Limb (tissue), 2 donors: Measurements from ENCODE around the gene LSM10.

Source experiments
- DNase-seq, 2 donors: peaks; one replicate each; pipeline ENCODE4 v3.0.0-alpha.2; 2016; ENCODE audit errors: extremely low spot score in 2 of 2

The LSM10 gene

GRCh38 chr1:36383240-36383639 lies 14.5 kb downstream of the LSM10 start:
- no peak for DNase-seq

- no peak for DNase-seq
These were observed 15.0 kb downstream of the LSM10 start for GRCh38 chr1:36382669-36383068.

DNA sequence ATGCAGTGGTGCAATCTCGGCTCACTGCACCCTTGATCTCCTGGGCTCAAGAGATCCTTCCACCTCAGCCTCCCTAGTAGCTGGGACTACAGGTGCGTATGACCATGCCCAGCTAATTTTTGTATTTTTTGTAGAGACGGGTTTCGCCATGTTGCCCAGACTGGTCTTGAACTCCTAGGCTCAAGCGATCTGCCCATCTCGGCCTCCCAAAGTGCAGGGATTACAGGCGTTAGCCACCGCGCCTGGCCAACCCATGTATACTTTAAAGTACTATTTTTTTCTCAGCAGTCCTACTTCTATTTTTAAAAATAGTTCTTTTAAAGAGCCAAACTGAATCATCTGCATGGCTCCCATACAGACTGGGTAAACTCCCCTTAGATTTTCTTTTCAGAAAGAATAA lies 15.5 kb downstream of the LSM10 start:
- no peak for DNase-seq

- DNase-seq, result no peak
These were observed 16.3 kb downstream of the LSM10 start for GRCh38 chr1:36381405-36381804.

DNA sequence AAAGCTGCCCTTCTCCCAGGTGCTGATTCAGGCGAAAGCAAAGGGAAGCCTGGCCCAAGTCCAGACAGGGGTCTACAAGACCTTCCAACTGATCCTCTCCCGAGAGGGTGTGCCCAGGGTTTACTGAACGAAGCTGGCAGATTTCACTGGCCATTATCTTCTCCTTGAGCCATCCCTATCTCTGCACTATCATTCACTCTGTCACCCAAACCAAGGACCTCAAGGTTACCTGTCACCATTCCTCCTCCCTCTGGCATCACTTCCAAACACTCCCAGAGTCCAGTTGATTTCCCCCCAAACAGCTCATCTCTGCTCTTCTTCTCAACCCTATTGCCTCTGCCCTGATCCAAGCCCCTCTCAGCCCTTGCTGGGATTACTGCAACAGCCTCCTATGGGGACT lies 16.9 kb downstream of the LSM10 start:
- DNase-seq, result no peak

DNA sequence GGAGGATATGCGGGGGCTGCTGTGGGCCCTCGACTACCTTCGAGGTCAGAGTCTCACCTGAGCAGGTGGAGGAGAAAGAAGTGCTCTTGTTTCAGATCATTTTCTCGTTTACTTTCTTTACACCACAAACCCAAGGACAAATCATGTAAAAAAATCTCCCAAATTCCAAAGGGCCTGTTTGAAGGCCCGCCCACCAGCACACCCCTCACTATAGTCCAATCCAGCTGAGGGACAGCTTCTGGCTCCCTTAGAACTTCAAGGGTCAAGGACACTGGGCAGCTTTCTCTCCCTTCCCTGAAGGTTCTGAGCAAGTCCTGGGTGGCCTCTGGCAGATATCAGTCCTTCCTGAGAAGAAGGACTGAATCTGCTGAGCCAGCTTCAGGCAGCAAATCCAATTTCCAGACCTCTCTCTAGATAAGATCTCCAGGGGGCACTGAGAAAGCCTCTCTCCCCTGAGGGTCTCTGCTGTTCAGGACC lies 17.5 kb downstream of the LSM10 start:
- DNase-seq, result no peak

DNA sequence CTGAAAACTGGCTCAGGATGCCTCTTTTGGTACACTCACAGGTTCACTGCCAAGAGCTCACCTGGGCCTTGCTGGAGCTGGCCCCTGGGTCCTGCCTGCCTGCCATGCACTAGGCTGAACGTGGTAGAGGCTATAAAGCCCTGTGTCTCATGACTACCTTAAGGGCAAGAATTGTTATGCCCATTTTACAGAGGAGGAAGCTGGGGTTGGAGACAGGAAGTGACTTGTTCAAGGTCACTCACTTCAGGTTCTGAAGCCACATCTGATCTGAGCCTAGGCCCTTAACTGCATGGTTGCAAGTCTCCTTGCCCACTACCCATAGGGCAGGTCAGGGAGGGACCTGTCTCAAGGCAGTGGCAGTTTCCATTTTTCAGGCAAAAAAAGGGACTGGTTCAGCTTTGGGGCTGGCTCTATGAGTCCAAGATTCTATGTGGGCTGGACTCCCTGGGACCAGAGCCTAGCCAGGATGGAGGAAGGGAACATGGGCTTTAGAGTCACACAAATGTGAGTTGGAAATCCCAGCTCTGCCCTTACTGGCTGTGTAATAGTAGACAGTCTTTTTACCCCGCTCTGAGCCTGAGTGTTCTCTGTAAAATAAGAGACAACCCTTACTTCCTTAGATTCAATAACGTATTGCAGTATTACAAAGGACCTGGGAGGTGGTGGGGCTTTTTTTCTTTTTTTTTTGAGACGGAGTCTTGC lies 19.8 kb downstream of the LSM10 start:
- DNase-seq, result no peak

- no peak for DNase-seq
These were observed 25.1 kb downstream of the LSM10 start for GRCh38 chr1:36372617-36373016.

DNA sequence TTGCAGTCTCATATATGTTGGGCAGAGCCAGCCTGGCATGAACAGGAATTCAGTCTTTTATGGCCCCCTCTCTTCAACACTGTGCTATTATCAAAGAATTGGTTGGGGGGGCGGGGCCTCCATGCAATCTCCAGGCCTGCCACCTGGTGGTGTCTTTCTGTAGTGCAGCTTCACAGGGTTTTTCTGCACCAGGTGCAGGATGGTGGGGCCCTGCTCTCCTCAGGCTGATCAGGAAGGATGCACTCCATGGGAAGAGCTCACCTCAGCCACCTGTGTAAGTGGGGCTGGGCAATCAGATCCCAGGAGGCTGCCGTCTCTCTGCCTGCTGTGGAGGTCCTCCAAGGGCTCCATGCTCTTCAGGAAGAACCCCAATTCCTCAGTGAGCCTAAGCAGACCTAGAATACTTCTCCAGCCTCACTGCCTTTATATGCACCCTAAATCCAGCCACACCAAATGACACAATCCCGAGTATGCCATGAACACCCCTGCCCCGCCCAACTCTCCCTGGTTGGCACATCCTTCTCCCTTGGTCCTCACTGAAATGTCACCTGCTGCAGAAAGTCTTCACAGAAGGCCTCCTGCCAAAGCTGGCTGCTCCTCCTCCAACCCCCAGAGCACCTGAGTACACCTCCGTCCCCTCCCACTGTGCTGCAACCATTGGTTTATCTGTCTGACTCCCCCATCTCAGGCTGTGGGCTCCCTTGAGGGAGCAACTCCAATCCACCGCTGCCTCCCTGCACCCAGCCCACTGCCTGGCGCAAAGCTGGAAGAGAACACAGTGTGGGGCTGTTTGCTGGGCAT lies 28.4 kb downstream of the LSM10 start:
- peak; percentile 70 to 89 for DNase-seq

- DNase-seq, result no peak
These were observed 29.9 kb downstream of the LSM10 start for GRCh38 chr1:36367798-36368197.

DNA sequence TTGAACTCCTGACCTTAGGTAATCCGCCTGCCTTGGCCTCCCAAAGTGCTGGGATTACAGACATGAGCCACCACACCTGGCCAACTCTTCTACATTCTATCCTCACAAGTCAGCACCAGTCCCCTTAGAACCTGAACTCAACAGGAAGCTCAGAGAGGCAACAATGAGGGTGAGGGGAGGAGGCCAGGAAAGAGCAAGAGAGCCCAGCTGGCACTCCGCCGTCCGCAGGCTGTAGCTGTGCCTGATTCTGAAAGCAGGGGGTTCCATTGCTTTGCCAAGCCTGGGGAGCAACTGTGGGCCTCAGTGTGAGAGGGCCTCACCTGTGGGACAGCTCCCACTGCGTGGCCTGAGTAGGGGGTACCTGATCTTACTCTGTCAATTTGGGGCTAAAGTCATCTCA lies 30.6 kb downstream of the LSM10 start:
- DNase-seq, result no peak

GRCh38 chr1:36366091-36366661 lies 31.5 kb downstream of the LSM10 start:
- DNase-seq, result peak; percentile 79 to 84

GRCh38 chr1:36365381-36365780 lies 32.3 kb downstream of the LSM10 start:
- DNase-seq, result no peak

DNA sequence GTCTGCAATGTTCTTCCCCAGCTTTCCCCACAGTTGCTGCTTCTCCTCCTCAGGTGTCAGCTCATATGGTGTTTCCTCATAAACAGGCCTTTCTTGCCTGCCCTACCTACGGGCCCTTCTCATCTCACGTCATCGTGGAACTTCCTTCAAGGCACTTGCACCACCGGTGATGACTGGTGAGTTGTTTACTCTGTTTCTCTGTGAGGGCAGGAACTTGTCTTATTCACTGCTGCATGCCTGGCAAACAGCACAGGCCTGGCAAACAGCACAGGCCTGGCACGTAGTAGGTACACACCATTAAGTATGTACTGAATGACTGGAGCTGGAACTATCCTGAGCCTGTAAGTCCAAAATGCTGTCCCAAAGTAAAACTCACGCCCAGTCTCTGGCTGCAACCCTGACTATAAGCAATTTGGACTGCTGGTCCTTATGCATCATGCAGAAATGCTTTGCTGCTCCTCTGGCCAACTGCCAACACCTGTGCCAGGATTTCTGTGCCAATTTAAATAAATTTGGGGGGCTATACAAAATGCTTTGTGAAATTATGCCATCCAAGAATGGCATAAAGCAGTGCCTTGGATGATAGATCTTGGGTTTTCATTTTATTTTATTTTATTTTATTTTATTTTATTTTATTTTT lies 37.7 kb downstream of the LSM10 start:
- no peak for DNase-seq

- no peak for DNase-seq
These were observed 38.3 kb downstream of the LSM10 start for GRCh38 chr1:36359383-36359782.

DNA sequence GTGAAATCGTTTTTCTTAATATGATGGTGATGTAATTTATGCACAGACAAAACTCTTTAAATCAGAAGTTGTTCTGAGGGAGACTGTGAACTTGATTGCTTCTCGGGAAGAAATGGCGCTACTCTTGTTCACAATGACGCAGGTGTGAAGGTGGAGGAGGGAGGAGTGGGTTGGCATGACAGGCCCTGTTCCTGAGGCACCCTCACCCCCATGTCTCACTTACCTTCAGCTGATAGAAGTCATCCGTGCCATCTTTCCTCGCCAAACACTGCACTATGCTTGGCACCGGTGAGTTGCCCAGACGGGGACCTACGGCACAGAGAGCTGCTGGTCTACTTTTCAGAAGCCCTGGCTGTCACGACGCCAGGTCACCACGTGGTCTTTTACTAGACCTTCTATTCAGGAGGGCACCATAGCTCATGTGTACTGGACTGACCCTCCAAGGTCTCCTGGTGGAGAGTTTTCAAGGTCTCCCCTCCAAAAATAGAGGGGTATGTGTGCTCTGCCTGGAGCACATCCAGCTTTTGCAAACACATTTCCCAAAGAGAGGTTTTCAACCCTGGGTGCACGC lies 39.1 kb downstream of the LSM10 start:
- DNase-seq, result no peak

DNA sequence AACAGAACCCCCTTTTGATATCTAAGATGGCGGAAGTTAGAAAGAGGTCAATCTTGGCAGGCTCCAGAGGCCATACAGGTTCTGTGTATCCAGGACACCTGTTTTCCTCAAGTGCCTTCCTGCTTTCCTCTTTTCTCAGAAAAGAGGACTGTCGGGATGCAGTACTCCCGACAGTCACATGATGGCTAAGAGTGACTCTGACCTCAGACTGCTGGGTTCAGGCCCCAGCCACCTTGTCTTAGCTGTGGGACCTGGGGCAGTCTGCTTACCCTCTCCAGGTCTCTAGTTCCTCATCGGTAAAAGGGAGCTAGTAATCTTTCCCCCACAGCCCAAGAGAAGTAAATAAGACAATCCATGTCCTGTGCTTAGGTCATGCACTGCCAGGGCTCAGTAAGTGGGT lies 41.9 kb downstream of the LSM10 start:
- no peak for DNase-seq

DNA sequence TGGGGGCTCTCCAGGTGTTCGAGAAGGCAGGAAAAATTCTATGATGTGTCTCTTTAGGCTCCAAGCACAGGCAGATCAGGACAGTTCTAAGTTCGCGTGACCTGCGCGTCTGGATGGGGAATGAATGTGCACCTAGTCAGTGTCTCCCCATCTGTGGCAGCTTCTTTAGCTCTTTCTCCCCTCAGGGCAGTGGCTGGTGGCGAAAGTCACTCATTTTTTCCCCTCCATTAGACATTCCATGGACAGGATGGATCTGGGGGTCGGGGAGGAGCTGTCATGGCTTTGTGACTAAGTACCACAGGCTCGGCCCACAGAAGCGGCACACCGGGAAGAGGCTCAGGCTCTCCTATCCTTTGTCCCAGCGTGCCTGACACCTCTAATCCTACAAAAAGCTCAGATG lies 43.2 kb downstream of the LSM10 start:
- DNase-seq, result no peak

GRCh38 chr1:36352910-36353878 lies 44.5 kb downstream of the LSM10 start:
- no peak for DNase-seq

DNA sequence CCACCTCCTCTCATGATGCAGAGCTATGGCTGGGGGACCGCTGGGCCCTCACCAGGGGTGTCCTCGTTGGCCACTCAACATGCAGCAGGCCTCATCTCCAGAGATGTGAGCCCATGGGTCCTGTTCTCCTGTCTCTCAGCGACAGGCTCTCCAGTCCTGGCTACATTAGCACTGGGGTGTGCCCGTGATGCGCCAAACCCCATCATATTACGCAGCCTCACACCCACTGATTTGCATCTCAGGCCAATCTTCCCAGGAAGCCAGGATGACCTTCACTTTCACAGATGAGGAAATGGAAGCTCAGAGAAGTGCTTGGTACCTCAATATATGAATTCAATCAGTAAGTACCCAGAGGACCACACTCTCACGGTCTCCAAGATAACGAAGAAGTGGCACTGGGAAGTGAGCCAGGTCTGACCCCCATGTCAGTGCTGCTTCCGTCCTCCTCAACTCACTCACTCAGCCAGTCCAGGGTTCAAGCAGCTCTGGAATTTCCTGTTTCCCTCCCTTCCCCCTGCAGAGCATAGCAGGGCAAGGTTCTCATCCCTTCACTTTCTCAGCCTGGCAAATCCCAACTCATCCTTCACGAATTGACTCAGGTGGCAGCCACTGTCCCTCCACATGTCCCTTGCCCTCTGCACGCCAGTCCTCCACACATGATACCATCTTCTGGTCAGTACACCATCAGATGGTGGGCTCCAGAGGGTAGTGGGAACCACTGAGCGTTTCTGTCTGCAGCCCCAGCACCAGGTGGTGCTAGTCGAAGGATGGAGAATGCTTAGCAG lies 45.4 kb downstream of the LSM10 start:
- no peak for DNase-seq
